IPS-18a (cell line): Measurements from ENCODE around the gene FAM20C.

Experiments used
- H3K27ac ChIP-seq: one replicate; pipeline ENCODE4 v1.5.1; 2013; ENCODE audit warnings: low read length
- H3K27me3 ChIP-seq: one replicate; pipeline ENCODE4 v1.6.1; 2013; ENCODE audit warnings: mild to moderate bottlenecking, low read length; ENCODE audit not compliant: control insufficient read depth, insufficient read depth
- H3K36me3 ChIP-seq: one replicate; pipeline ENCODE4 v1.6.1; 2013; ENCODE audit warnings: low read depth, low read length; ENCODE audit not compliant: control insufficient read depth
- H3K4me1 ChIP-seq: one replicate; pipeline ENCODE4 v1.6.1; 2013; ENCODE audit warnings: low read depth, low read length; ENCODE audit not compliant: control insufficient read depth
- H3K4me3 ChIP-seq: one replicate; pipeline ENCODE4 v1.5.1; 2013; ENCODE audit warnings: low read length
- H3K9ac ChIP-seq: one replicate; pipeline ENCODE4 v1.6.1; 2013; ENCODE audit warnings: mild to moderate bottlenecking, low read length, moderate library complexity
- H3K9me3 ChIP-seq: one replicate; pipeline ENCODE4 v1.6.1; 2013; ENCODE audit warnings: low read depth, low read length; ENCODE audit not compliant: control insufficient read depth

Gene FAM20C

DNA sequence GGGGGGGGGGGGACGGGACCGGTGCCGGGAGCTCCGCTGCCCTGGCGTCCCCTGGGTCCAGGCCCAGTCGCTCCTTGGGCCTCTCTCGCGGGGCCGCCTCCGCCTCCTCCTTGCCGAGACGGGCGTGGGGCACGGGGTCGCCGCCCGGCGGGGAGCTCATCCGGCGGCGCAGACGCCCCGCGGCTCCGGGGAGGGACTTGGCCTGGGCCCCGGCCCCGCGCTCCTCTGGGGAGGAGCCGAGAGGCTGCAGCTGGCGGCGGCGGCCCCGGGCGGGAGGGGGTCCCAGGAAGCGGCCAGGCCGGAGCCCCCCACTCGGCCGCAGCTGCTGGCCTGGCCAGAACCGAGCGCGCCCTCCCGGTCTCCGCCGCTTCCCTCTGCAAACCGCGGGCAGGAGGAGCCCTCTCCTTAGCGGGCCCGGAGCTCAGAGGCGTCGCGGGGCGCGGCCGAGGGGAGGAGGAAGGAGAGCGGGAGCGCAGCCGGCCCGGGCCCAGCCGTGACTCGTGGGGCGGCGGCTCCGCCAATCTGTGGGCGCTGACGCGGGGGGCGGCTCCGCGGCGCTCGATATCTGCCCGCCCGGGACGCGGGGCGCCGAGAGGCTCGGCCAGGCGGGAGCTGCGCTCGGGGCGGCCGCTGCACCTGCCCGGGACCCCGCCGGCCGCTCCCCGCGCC, at the start of gene FAM20C:
Gene FAM20C (plus strand): TSS at position 591 of the 669 bp plus-strand sequence. CDS start 629 bp downstream, outside the sequence.
- peaks cover 12% of the 10 kb centered on the region for H3K36me3 ChIP-seq
- H3K4me1 ChIP-seq = peaks cover 34% of the 10 kb centered on the region
- peak within 1 kb of the TSS; percentile 75 for H3K4me3 ChIP-seq
- peak within 1 kb of the TSS; percentile 35 for H3K9ac ChIP-seq
- H3K27me3 ChIP-seq = peaks cover 11% of the 10 kb centered on the region
- H3K9me3 ChIP-seq = no peaks in the 10 kb centered on the region
- no peak within 1 kb of the TSS for H3K27ac ChIP-seq

- Histone ChIP-seq H3K4me3 (no peak overlapping the region), H3K27me3 (no peaks in the 10 kb centered on the region), H3K4me1 (peaks cover 9% of the 10 kb centered on the region), H3K36me3 (peaks cover 18% of the 10 kb centered on the region), H3K27ac (no peak overlapping the region), H3K9me3 (no peaks in the 10 kb centered on the region), H3K9ac (no peak overlapping the region)
Measured at GRCh38 chr7:143145-143751, 49.1 kb upstream of the FAM20C start.

- H3K9ac ChIP-seq = no peak overlapping the region
- no peak overlapping the region for H3K4me3 ChIP-seq
- no peaks in the 10 kb centered on the region for H3K27me3 ChIP-seq
- H3K27ac ChIP-seq = no peak overlapping the region
- no peaks in the 10 kb centered on the region for H3K9me3 ChIP-seq
- H3K36me3 ChIP-seq = peaks cover 18% of the 10 kb centered on the region
- H3K4me1 ChIP-seq = peaks cover 14% of the 10 kb centered on the region
Measured at GRCh38 chr7:143811-144453, 48.4 kb upstream of the FAM20C start.

DNA sequence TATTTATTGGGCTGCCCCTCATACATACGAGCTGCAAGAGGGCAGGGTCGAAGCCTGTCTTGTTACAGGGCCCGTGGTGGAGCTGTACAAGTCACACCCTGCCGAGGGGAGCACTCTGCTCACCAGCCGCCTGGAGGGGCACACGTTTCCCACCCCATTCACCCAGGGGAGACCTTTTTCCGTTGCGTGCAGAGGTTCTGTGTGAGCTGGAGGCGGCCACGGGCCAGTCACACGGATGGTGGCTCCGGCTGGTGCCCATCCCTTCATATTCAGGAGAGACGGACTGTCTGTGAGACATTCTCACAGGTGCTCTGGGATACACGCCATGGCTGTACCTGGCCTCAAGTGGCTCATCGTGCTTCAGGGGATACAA, 47.9 kb upstream of the FAM20C start:
- no peak overlapping the region for H3K27ac ChIP-seq
- H3K4me1 ChIP-seq = peaks cover 10% of the 10 kb centered on the region
- H3K36me3 ChIP-seq = peaks cover 18% of the 10 kb centered on the region
- H3K4me3 ChIP-seq = no peak overlapping the region
- H3K9me3 ChIP-seq = no peaks in the 10 kb centered on the region
- no peaks in the 10 kb centered on the region for H3K27me3 ChIP-seq
- no peak overlapping the region for H3K9ac ChIP-seq

GRCh38 chr7:145863-146262, 46.5 kb upstream of the FAM20C start:
- H3K4me1 ChIP-seq = peaks cover 9% of the 10 kb centered on the region
- no peak overlapping the region for H3K4me3 ChIP-seq
- H3K36me3 ChIP-seq = peaks cover 18% of the 10 kb centered on the region
- no peak overlapping the region for H3K9ac ChIP-seq
- no peaks in the 10 kb centered on the region for H3K9me3 ChIP-seq
- no peak overlapping the region for H3K27ac ChIP-seq
- H3K27me3 ChIP-seq = no peaks in the 10 kb centered on the region

GRCh38 chr7:148543-148931, 43.8 kb upstream of the FAM20C start:
- Histone ChIP-seq H3K9ac (peak overlapping the region; percentile 78), H3K27me3 (no peaks in the 10 kb centered on the region), H3K9me3 (no peaks in the 10 kb centered on the region), H3K27ac (peak overlapping the region; percentile 88), H3K4me1 (peaks cover 9% of the 10 kb centered on the region), H3K36me3 (peaks cover 18% of the 10 kb centered on the region), H3K4me3 (peak overlapping the region; percentile 68)

DNA sequence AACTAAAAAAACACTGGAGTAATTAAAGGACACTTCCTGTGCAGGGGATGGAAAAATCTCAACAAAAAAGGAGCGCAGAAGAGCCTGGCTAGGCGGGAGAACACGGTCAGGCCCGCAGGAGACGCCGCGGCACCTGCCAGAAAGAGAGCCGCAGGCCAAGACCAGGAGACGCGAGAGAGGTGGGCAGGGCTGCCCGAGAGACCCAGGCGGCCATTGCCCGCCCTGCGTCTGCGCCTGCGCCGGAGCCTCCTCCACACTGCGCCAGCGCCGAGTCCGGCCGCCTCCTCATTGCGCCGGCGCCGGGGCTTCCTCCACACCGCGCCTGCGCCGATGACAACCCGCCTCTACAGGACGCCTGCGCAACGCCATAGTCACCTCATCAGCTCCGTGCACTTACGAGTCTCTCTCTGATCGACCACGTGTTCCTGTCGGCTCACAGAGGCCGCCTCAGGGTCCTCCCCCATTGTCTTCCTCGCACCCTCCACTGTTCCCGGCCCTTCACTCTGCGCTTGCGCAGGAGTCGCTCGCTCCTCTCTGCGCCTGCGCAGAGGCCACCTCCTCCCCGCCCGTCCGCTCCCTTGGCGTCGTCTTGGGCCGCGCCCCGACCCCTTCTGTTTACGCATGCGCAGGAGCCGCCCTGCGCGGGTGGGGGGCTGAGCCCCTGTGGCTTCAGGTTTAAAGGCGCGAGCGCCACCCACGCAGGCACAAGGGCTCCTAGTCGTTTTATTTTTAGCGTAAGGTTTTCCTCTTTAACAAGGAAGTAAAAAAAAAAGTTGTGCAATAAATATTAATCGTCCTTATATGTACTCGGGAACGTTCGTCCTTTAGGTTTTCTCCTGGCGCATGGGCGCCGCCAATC, 43.2 kb upstream of the FAM20C start:
- H3K9ac ChIP-seq = peak overlapping the region; percentile 78
- peak overlapping the region; percentile 88 for H3K27ac ChIP-seq
- H3K4me1 ChIP-seq = peaks cover 9% of the 10 kb centered on the region
- no peaks in the 10 kb centered on the region for H3K9me3 ChIP-seq
- H3K36me3 ChIP-seq = peaks cover 18% of the 10 kb centered on the region
- no peaks in the 10 kb centered on the region for H3K27me3 ChIP-seq
- H3K4me3 ChIP-seq = peak overlapping the region; percentile 68

- H3K4me1 ChIP-seq = peaks cover 9% of the 10 kb centered on the region
- peak overlapping the region; percentile 68 for H3K4me3 ChIP-seq
- H3K9ac ChIP-seq = peak overlapping the region; percentile 78
- no peaks in the 10 kb centered on the region for H3K27me3 ChIP-seq
- no peaks in the 10 kb centered on the region for H3K9me3 ChIP-seq
- H3K27ac ChIP-seq = peak overlapping the region; percentile 30
- peaks cover 16% of the 10 kb centered on the region for H3K36me3 ChIP-seq
Measured at GRCh38 chr7:149791-150636, 42.4 kb upstream of the FAM20C start.

DNA sequence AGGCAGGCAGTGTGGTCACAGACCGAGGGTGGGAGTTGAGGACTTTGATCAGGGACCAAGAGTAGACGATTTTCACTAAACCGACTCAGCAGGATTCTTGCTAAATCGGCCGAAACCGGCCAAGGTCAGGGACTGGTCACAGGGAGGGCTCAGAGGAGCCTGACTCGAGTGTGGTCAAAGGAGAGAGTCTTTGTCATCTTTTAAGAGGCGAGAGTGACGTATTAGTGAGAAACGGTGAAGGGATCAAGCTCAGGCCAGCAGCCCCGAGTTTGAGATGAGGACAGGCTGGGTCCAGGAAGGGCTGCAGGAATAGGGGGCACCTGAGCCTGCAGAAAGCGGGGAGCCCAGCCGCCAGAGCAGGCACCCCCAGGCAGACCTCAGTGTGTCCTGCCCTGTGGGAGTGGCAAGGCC, 41.6 kb upstream of the FAM20C start:
- H3K36me3 ChIP-seq = peaks cover 13% of the 10 kb centered on the region
- H3K27me3 ChIP-seq = no peaks in the 10 kb centered on the region
- H3K27ac ChIP-seq = no peak overlapping the region
- H3K9ac ChIP-seq = no peak overlapping the region
- H3K9me3 ChIP-seq = no peaks in the 10 kb centered on the region
- H3K4me1 ChIP-seq = peaks cover 13% of the 10 kb centered on the region
- H3K4me3 ChIP-seq = no peak overlapping the region

DNA sequence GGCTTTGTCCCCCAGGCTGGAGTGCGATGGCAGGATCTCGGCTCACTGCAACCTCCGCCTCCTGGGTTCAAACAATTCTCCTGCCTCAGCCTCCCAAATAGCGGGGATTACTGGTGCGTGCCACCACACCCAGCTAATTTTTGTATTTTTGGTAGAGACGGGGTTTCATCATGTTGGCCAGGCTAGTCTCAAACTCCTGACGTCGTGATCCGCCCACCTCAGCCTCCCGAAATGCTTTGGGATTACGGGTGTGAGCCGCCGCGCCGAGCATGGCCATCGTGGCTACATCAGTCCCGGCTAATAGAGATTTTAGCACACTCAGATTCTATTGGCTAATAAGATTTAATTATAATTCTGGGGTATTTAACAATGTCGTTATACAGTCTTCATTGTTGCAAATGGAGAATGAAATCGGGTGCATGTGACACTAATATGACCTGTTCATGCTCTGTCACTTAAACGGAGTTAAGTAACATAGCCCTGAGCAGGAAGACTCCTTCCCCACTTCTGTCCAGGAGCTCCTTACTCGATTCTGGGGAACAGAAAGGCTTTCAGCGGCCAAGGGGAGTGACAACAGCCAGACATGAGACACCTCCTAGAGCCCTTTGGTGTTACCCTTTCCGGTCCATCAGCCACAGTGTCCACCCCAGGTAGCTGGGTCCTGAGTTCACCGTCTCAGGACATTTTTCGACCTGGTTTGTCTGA, 40.9 kb upstream of the FAM20C start:
- peaks cover 20% of the 10 kb centered on the region for H3K4me1 ChIP-seq
- H3K27ac ChIP-seq = no peak overlapping the region
- H3K9me3 ChIP-seq = no peaks in the 10 kb centered on the region
- peaks cover 9% of the 10 kb centered on the region for H3K36me3 ChIP-seq
- H3K4me3 ChIP-seq = no peak overlapping the region
- H3K9ac ChIP-seq = no peak overlapping the region
- no peaks in the 10 kb centered on the region for H3K27me3 ChIP-seq
